Measurements from ENCODE around the gene TPD52L1. TPM values are rescaled to one million over a fixed set of nuclear protein-coding genes. Genes with fewer than 3 reads are reported as not detected.
A peak's percentile ranks its signal among the peaks of the same experiment; 100 is the strongest.
"Not testable (repeated sequence)": the region's sequence is repeated elsewhere in the genome, so short reads cannot be mapped to it uniquely, and the experiment has no call there.

Gene TPD52L1
- total RNA-seq, 1 experiment from 2014 or later, result 6.4 TPM

- DNase-seq (ENCODE audit: low read depth), result no peak
Measured at GRCh38 chr6:125142618-125143017, 11.0 kb upstream of the TPD52L1 start.

GRCh38 chr6:125144822-125145221, 8.8 kb upstream of the TPD52L1 start:
- no peak for DNase-seq (ENCODE audit: low read depth)

GRCh38 chr6:125149256-125150144, 4.1 kb upstream of the TPD52L1 start:
- DNase-seq (ENCODE audit: low read depth), result peak; percentile 44

- DNase-seq (ENCODE audit: low read depth), result no peak
Measured at GRCh38 chr6:125151700-125152099, 1.9 kb upstream of the TPD52L1 start.

- DNase-seq (ENCODE audit: low read depth), result peak; percentile 26
Measured at GRCh38 chr6:125154118-125154760, 666 bp downstream of the TPD52L1 start.

DNA sequence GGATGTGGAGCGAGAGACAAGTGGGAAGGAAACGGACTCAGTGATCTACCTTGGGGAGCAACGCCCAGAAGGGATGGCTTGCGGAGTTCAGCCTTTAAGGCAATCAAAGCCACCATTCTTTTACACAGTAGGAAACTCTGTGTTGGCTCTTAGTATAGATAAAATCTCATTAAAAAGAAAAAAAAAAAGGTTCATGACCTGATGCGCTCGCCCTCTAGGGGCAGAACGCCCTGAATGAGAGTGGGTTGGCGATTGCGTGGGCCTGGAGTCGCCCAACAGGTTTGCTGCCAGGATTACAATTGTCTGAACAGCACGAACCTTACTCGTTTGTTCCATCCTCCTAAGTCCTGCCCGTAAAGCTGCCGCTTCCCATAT, 1.2 kb downstream of the TPD52L1 start:
- DNase-seq (ENCODE audit: low read depth), result peak; percentile 16

DNA sequence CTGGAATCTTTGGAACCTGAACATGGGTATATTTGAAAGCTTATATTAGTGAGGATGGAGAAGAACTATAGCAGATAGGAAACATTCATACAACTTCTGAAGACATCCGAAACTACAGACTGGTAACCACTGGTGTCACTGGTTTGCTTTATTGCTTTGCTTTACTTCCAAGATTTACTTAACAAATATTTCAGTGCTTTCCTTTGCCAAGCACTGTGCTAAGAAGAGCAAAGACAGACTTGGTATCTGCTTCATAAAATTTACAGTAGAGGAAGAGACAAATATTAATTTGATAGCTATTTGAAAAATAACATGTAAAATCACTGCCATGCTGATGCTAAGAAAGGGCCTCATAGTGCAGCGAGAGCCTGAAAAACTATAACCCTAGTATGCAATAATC, 1.8 kb downstream of the TPD52L1 start:
- DNase-seq (ENCODE audit: low read depth), result no peak

DNA sequence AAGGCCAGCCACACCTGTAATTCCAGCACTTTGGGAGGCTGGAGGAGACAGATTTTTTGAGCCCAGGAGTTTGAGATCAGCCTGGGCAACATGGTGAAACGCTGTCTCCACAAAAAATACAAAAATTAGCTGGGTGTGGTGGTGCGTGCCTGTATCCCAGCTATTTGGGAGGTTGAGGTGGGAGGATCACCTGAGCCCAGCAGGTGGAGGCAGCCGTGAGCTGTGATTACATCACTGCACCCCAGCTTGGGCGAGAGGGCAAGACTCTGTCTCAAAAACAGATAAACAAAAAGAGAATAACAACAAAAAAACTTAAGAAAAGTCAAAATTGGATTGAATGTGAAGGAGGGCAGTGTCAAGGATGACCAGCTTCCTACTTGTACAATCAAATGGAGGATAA, 2.9 kb downstream of the TPD52L1 start:
- DNase-seq (ENCODE audit: low read depth), result no peak

DNA sequence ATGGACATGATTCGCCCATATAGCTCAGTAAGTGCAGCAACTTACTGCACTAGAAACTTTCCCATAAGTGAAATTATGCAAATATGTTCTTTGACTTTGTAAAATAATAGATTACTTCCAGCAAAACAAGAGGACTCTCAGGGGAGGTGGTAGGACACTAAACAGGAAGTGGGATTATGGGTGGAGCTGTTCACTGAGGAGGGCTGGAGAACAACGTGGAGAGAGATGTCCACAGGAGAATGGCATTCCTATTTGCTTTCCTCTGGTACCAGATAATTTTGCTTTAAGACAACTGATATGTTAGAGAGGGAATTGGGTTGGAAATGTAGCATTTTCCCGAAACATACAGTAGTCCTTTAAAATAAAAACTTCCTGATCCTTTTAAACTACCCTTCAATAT, 3.7 kb downstream of the TPD52L1 start:
- no peak for DNase-seq (ENCODE audit: low read depth)

DNA sequence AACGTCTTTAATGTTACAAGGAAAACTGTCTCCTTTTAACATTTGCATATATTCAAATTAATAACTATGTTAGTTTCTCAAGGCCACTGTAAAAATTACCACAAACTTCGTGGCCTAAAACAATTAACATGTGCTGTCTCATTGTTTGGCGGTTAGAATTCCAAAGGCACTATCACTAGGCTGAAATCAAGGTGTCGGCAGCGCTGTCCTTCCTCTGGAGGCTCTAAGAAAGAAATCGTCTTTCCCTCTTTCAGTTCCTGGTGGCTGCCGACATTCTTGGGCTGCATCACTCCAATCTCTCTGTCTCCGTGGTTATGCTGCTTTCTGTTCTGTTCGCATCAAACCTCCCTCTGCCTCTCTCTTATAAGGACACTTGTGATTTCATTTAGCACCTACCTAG, 4.2 kb downstream of the TPD52L1 start:
- no peak for DNase-seq (ENCODE audit: low read depth)

GRCh38 chr6:125163339-125163738, 9.8 kb downstream of the TPD52L1 start:
- not testable (repeated sequence) for DNase-seq (ENCODE audit: low read depth)

- DNase-seq (ENCODE audit: low read depth), result no peak
Measured at GRCh38 chr6:125163811-125164210, 10.2 kb downstream of the TPD52L1 start.

- DNase-seq (ENCODE audit: low read depth), result no peak
Measured at GRCh38 chr6:125164696-125165095, 11.1 kb downstream of the TPD52L1 start.

GRCh38 chr6:125165256-125165655, 11.7 kb downstream of the TPD52L1 start:
- no peak for DNase-seq (ENCODE audit: low read depth)

- no peak for DNase-seq (ENCODE audit: low read depth)
Measured at GRCh38 chr6:125165776-125166175, 12.2 kb downstream of the TPD52L1 start.

- no peak for DNase-seq (ENCODE audit: low read depth)
Measured at GRCh38 chr6:125166711-125167110, 13.1 kb downstream of the TPD52L1 start.

GRCh38 chr6:125167579-125167978, 14.0 kb downstream of the TPD52L1 start:
- no peak for DNase-seq (ENCODE audit: low read depth)

- DNase-seq (ENCODE audit: low read depth), result no peak
Measured at GRCh38 chr6:125169058-125169457, 15.5 kb downstream of the TPD52L1 start.

GRCh38 chr6:125169522-125169921, 15.9 kb downstream of the TPD52L1 start:
- DNase-seq (ENCODE audit: low read depth), result no peak

GRCh38 chr6:125170376-125170775, 16.8 kb downstream of the TPD52L1 start:
- no peak for DNase-seq (ENCODE audit: low read depth)

DNA sequence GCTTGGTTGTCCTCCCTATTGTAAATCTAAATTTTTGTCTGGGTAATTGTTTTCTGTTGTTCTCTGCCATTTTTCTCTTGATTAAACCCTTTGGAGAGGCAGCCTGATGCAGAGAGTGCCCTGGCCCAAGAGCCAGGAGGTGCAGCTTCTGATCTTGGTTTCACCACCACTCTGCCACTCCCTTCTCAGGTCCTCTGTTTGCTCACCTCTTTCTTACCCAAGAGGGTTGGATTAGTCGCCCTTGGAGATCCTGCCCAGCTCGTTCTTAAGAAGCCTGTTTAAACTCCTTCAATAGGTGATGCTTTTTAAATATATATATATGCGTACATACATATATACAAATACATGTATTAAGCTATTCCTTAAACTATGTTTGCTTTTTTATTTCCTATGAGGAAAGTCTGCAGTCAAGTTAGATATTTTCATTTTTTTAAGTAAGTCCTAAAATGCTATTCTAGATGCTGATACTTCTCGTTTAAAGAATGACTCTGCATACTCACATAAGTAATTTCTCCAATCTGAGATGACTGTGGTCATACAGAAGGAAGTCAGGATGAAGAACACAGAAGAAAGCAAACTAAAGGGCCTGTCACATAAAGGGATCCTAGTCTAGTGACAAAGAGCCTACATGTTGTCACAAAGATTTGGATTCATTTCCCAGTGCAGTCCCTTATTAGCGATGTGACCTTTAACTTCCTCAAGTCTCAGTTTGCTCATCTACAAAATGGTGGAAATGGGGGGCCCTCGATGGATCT, 19.9 kb downstream of the TPD52L1 start:
- DNase-seq (ENCODE audit: low read depth), result no peak

- DNase-seq (ENCODE audit: low read depth), result no peak
Measured at GRCh38 chr6:125174626-125175025, 21.1 kb downstream of the TPD52L1 start.

All from Daoy (cell line).